MM.1S (cell line): ENCODE results near the gene ARHGEF33.

Experiments used
- DNase-seq: peaks from one replicate; pipeline ENCODE4 v3.0.0-alpha.2; 2015
- H2AFZ ChIP-seq: fragments of 300-600 bp; sonication (generic); 2 replicates; pipeline ENCODE4 v1.6.0; 2016; ENCODE audit warnings: antibody characterized with exemption, low read length
- H3F3A ChIP-seq: fragments of 300-600 bp; sonication (generic); 2 replicates; pipeline ENCODE4 v1.6.1; 2016; ENCODE audit warnings: mild to moderate bottlenecking, antibody characterized with exemption, low read length, moderate library complexity, mixed read lengths; ENCODE audit not compliant: insufficient read depth
- H3K27ac ChIP-seq: fragments of 300-600 bp; sonication (generic); 2 replicates; pipeline ENCODE4 v1.5.1; 2016; ENCODE audit warnings: mild to moderate bottlenecking, low read length
- H3K27me3 ChIP-seq: fragments of 300-600 bp; sonication (generic); replicated peaks from 2 replicates; pipeline ENCODE4 v1.6.0; 2016; ENCODE audit warnings: low read length; ENCODE audit not compliant: insufficient read depth
- H3K36me3 ChIP-seq: fragments of 300-600 bp; sonication (generic); replicated peaks from 2 replicates; pipeline ENCODE4 v1.6.1; 2016; ENCODE audit warnings: mild to moderate bottlenecking, low read length, mixed read lengths; ENCODE audit not compliant: insufficient read depth
- H3K4me1 ChIP-seq: fragments of 300-600 bp; sonication (generic); 2 replicates; pipeline ENCODE4 v1.6.1; 2016; ENCODE audit warnings: low read length, mixed read lengths
- H3K4me2 ChIP-seq: fragments of 300-600 bp; sonication (generic); 2 replicates; pipeline ENCODE4 v1.6.0; 2016; ENCODE audit warnings: low read depth, low read length
- H3K4me3 ChIP-seq: fragments of 300-600 bp; sonication (generic); 2 replicates; pipeline ENCODE4 v1.5.1; 2016; ENCODE audit warnings: low read length, mixed read lengths
- H3K79me2 ChIP-seq: fragments of 300-600 bp; sonication (generic); 2 replicates; pipeline ENCODE4 v1.6.1; 2016; ENCODE audit warnings: mixed run types, low read length, mixed read lengths
- H3K9ac ChIP-seq: fragments of 300-600 bp; sonication (generic); 2 replicates; pipeline ENCODE4 v1.6.1; 2016; ENCODE audit warnings: low read length, mixed read lengths
- H3K9me2 ChIP-seq: fragments of 300-600 bp; sonication (generic); replicated peaks from 2 replicates; pipeline ENCODE4 v1.6.1; 2016; ENCODE audit warnings: mild to moderate bottlenecking, low read length, mixed read lengths; ENCODE audit not compliant: insufficient read depth
- H3K9me3 ChIP-seq: fragments of 300-600 bp; sonication (generic); replicated peaks from 2 replicates; pipeline ENCODE4 v1.6.1; 2016; ENCODE audit warnings: mild to moderate bottlenecking, low read length, mixed read lengths; ENCODE audit not compliant: insufficient read depth
- H4K20me1 ChIP-seq: fragments of 300-600 bp; sonication (generic); 2 replicates; pipeline ENCODE4 v1.6.1; 2016; ENCODE audit warnings: mild to moderate bottlenecking, low read length, moderate library complexity, mixed read lengths; ENCODE audit not compliant: insufficient read depth
- CTCF ChIP-seq: fragments of 300-600 bp; sonication (generic); IDR thresholded peaks from 2 replicates; pipeline ENCODE4 v1.5.1; 2016; ENCODE audit warnings: antibody characterized with exemption, low read length, mixed read lengths
- EZH2 ChIP-seq: fragments of 300-600 bp; sonication (generic); optimal IDR thresholded peaks from 2 replicates; pipeline ENCODE3; 2017; ENCODE audit warnings: low read depth, mild to moderate bottlenecking, antibody characterized with exemption, low read length, mixed read lengths
- EZH2phosphoT487 ChIP-seq: fragments of 300-600 bp; sonication (generic); IDR thresholded peaks from 2 replicates; pipeline ENCODE4 v1.6.1; 2018; ENCODE audit warnings: antibody characterized with exemption, low read length

The ARHGEF33 gene

DNA sequence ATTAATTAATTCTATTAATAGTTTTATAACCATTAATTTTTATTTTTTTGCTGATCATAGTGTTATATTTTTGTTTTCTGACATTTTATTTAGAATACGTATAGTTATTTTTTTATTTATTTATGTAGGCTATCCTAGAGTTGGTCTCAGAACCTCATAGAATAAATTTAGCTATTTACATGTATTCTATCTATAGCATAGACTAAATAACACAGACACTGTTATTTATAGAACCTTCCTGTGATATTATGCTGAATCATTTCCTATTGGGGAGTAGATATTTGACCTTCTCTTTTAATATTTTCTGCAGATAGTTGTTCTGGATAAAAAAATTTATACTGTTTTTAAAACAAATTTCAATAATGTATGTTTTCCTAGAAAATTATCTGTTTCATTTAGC is 20.2 kb downstream of the ARHGEF33 start:
- Histone ChIP-seq H3K27me3 (no peaks in the 10 kb centered on the region), H3K36me3 (no peaks in the 10 kb centered on the region), H2AFZ (no peak overlapping the region), H3K4me1 (no peaks in the 10 kb centered on the region), H4K20me1 (no peaks in the 10 kb centered on the region), H3K4me2 (no peak overlapping the region), H3K4me3 (no peak overlapping the region), H3K79me2 (no peaks in the 10 kb centered on the region), H3K27ac (no peak overlapping the region), H3K9ac (no peak overlapping the region), H3K9me3 (no peaks in the 10 kb centered on the region), H3F3A (no peaks in the 10 kb centered on the region), H3K9me2 (no peaks in the 10 kb centered on the region)
- TF ChIP-seq CTCF (no peak), EZH2 (no peak), EZH2phosphoT487 (no peak)
- peak; percentile 21 for DNase-seq

DNA sequence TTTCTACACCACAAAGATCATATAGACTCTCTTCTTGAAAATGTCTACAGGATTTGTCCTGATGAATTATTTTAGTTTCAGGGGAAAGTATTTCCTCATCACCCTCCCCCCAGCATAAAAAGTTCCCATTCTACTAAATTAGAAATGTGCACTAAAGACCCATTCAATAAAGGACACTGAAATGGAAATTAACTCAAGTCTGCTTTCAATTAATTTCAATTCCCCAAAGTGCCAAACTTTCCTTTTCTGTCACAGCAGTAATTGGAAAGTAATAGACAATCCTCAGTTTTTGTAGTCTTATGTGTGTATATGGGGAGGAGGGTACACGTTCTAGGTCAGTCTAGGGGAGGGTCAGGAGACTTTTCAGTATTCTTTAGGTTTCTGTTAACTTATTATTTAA is 21.5 kb downstream of the ARHGEF33 start:
- Histone ChIP-seq H3K27ac (no peak overlapping the region), H2AFZ (no peak overlapping the region), H3K4me3 (no peak overlapping the region), H3F3A (no peaks in the 10 kb centered on the region), H3K4me1 (no peaks in the 10 kb centered on the region), H3K36me3 (no peaks in the 10 kb centered on the region), H3K9me3 (no peaks in the 10 kb centered on the region), H3K9ac (no peak overlapping the region), H3K4me2 (no peak overlapping the region), H3K27me3 (no peaks in the 10 kb centered on the region), H3K79me2 (no peaks in the 10 kb centered on the region), H3K9me2 (no peaks in the 10 kb centered on the region), H4K20me1 (no peaks in the 10 kb centered on the region)
- no peak for DNase-seq
- TF ChIP-seq EZH2phosphoT487 (no peak), EZH2 (no peak), CTCF (no peak)

GRCh38 chr2:38912619-38913018 is 22.9 kb downstream of the ARHGEF33 start:
- TF ChIP-seq EZH2phosphoT487: no peak
- no peak for TF ChIP-seq EZH2
- TF ChIP-seq CTCF: no peak
- DNase-seq: no peak

DNA sequence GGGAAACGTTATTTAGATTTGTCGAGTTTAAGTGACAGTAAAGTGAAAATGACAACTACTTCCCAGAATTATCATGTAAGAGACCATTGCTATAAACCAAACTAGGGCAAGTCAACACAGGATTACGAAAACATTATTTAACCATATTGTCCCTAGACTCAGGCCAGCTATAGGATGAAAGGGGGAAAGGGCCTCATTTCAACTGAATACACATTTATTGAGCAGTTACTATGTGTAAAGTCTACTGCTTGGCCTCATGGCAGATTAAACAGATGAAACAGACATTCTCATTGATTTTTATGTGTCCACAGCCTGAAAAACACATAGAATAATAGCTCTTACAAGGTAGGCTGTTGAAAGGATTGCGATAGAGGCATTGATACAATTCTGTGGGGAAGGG is 32.7 kb downstream of the ARHGEF33 start:
- TF ChIP-seq EZH2 (no peak), CTCF (no peak), EZH2phosphoT487 (no peak)
- Histone ChIP-seq H3K79me2 (no peaks in the 10 kb centered on the region), H4K20me1 (no peaks in the 10 kb centered on the region), H3K9ac (no peak overlapping the region), H3K4me2 (no peak overlapping the region), H3K9me2 (no peaks in the 10 kb centered on the region), H2AFZ (no peak overlapping the region), H3K4me1 (no peaks in the 10 kb centered on the region), H3K4me3 (no peak overlapping the region), H3K27me3 (no peaks in the 10 kb centered on the region), H3K9me3 (no peaks in the 10 kb centered on the region), H3K36me3 (no peaks in the 10 kb centered on the region), H3F3A (no peaks in the 10 kb centered on the region), H3K27ac (no peak overlapping the region)
- DNase-seq: no peak

More at GRCh38 chr2:38912619-38913018, 22.9 kb downstream of the ARHGEF33 start:
- no peaks in the 10 kb centered on the region for H3F3A ChIP-seq
- H3K79me2 ChIP-seq: no peaks in the 10 kb centered on the region
- no peaks in the 10 kb centered on the region for H3K27me3 ChIP-seq
- no peaks in the 10 kb centered on the region for H3K36me3 ChIP-seq
- no peaks in the 10 kb centered on the region for H3K4me1 ChIP-seq
- no peak overlapping the region for H3K27ac ChIP-seq
- H3K4me3 ChIP-seq: no peak overlapping the region
- H3K9ac ChIP-seq: no peak overlapping the region
- H3K9me2 ChIP-seq: no peaks in the 10 kb centered on the region
- no peak overlapping the region for H2AFZ ChIP-seq
- H4K20me1 ChIP-seq: no peaks in the 10 kb centered on the region
- H3K9me3 ChIP-seq: no peaks in the 10 kb centered on the region
- no peak overlapping the region for H3K4me2 ChIP-seq
